ENCODE measurements around the gene PTPRG.
"Not testable (repeated sequence)": the region's sequence is repeated elsewhere in the genome, so short reads cannot be mapped to it uniquely, and the experiment has no call there.

Gene PTPRG

GRCh38 chr3:61806810-61807209 lies 245.4 kb downstream of the PTPRG start:
- Histone ChIP-seq H3K36me3 (ENCODE audit: control insufficient read depth, insufficient read depth, low read length) (no peaks in the 10 kb centered on the region), H3K27me3 (ENCODE audit: control insufficient read depth, insufficient read depth, low read length) (no peaks in the 10 kb centered on the region), H3K9me3 (ENCODE audit: control insufficient read depth, insufficient read depth, low read length) (no peaks in the 10 kb centered on the region), H3K4me1 (ENCODE audit: control insufficient read depth, insufficient read depth, low read length) (peaks cover 10% of the 10 kb centered on the region), H3K4me3 (ENCODE audit: low read depth, low read length) (no peak overlapping the region), H3K9ac (ENCODE audit: low read depth, low read length) (no peak overlapping the region)

- peaks cover 18% of the 10 kb centered on the region for H3K4me1 ChIP-seq (ENCODE audit: control insufficient read depth, insufficient read depth, low read length)
Observed at GRCh38 chr3:61807865-61808276, 246.5 kb downstream of the PTPRG start.

GRCh38 chr3:61808526-61808925 lies 247.2 kb downstream of the PTPRG start:
- no peaks in the 10 kb centered on the region for H3K36me3 ChIP-seq (ENCODE audit: control insufficient read depth, insufficient read depth, low read length)
- no peaks in the 10 kb centered on the region for H3K27me3 ChIP-seq (ENCODE audit: control insufficient read depth, insufficient read depth, low read length)
- H3K4me1 ChIP-seq (ENCODE audit: control insufficient read depth, insufficient read depth, low read length): peaks cover 18% of the 10 kb centered on the region
- H3K4me3 ChIP-seq (ENCODE audit: low read depth, low read length): no peak overlapping the region
- no peak overlapping the region for H3K9ac ChIP-seq (ENCODE audit: low read depth, low read length)
- H3K9me3 ChIP-seq (ENCODE audit: control insufficient read depth, insufficient read depth, low read length): no peaks in the 10 kb centered on the region

More at GRCh38 chr3:61807865-61808276, 246.5 kb downstream of the PTPRG start:
- H3K36me3 ChIP-seq (ENCODE audit: control insufficient read depth, insufficient read depth, low read length): no peaks in the 10 kb centered on the region
- no peak overlapping the region for H3K4me3 ChIP-seq (ENCODE audit: low read depth, low read length)
- H3K9ac ChIP-seq (ENCODE audit: low read depth, low read length): no peak overlapping the region
- H3K9me3 ChIP-seq (ENCODE audit: control insufficient read depth, insufficient read depth, low read length): no peaks in the 10 kb centered on the region
- no peaks in the 10 kb centered on the region for H3K27me3 ChIP-seq (ENCODE audit: control insufficient read depth, insufficient read depth, low read length)

- H3K36me3 ChIP-seq (ENCODE audit: control insufficient read depth, insufficient read depth, low read length): no peaks in the 10 kb centered on the region
- H3K9ac ChIP-seq (ENCODE audit: low read depth, low read length): no peak overlapping the region
- no peak overlapping the region for H3K4me3 ChIP-seq (ENCODE audit: low read depth, low read length)
- H3K4me1 ChIP-seq (ENCODE audit: control insufficient read depth, insufficient read depth, low read length): peaks cover 18% of the 10 kb centered on the region
- H3K27me3 ChIP-seq (ENCODE audit: control insufficient read depth, insufficient read depth, low read length): no peaks in the 10 kb centered on the region
- H3K9me3 ChIP-seq (ENCODE audit: control insufficient read depth, insufficient read depth, low read length): no peaks in the 10 kb centered on the region
Observed at GRCh38 chr3:61808999-61809398, 247.6 kb downstream of the PTPRG start.

GRCh38 chr3:61809879-61810278 lies 248.5 kb downstream of the PTPRG start:
- Histone ChIP-seq H3K9me3 (ENCODE audit: control insufficient read depth, insufficient read depth, low read length) (no peaks in the 10 kb centered on the region), H3K27me3 (ENCODE audit: control insufficient read depth, insufficient read depth, low read length) (no peaks in the 10 kb centered on the region), H3K9ac (ENCODE audit: low read depth, low read length) (no peak overlapping the region), H3K36me3 (ENCODE audit: control insufficient read depth, insufficient read depth, low read length) (no peaks in the 10 kb centered on the region), H3K4me1 (ENCODE audit: control insufficient read depth, insufficient read depth, low read length) (peaks cover 18% of the 10 kb centered on the region), H3K4me3 (ENCODE audit: low read depth, low read length) (no peak overlapping the region)

GRCh38 chr3:61810953-61811497 lies 249.7 kb downstream of the PTPRG start:
- Histone ChIP-seq H3K4me3 (ENCODE audit: low read depth, low read length) (no peak overlapping the region), H3K9ac (ENCODE audit: low read depth, low read length) (no peak overlapping the region), H3K36me3 (ENCODE audit: control insufficient read depth, insufficient read depth, low read length) (no peaks in the 10 kb centered on the region), H3K9me3 (ENCODE audit: control insufficient read depth, insufficient read depth, low read length) (no peaks in the 10 kb centered on the region), H3K4me1 (ENCODE audit: control insufficient read depth, insufficient read depth, low read length) (peaks cover 18% of the 10 kb centered on the region), H3K27me3 (ENCODE audit: control insufficient read depth, insufficient read depth, low read length) (no peaks in the 10 kb centered on the region)

GRCh38 chr3:61811652-61812051 lies 250.3 kb downstream of the PTPRG start:
- Histone ChIP-seq H3K9me3 (ENCODE audit: control insufficient read depth, insufficient read depth, low read length) (no peaks in the 10 kb centered on the region), H3K27me3 (ENCODE audit: control insufficient read depth, insufficient read depth, low read length) (no peaks in the 10 kb centered on the region), H3K4me1 (ENCODE audit: control insufficient read depth, insufficient read depth, low read length) (peaks cover 18% of the 10 kb centered on the region), H3K36me3 (ENCODE audit: control insufficient read depth, insufficient read depth, low read length) (no peaks in the 10 kb centered on the region), H3K4me3 (ENCODE audit: low read depth, low read length) (no peak overlapping the region), H3K9ac (ENCODE audit: low read depth, low read length) (no peak overlapping the region)

- Histone ChIP-seq H3K9ac (ENCODE audit: low read depth, low read length) (no peak overlapping the region), H3K4me1 (ENCODE audit: control insufficient read depth, insufficient read depth, low read length) (peaks cover 18% of the 10 kb centered on the region), H3K36me3 (ENCODE audit: control insufficient read depth, insufficient read depth, low read length) (no peaks in the 10 kb centered on the region), H3K9me3 (ENCODE audit: control insufficient read depth, insufficient read depth, low read length) (no peaks in the 10 kb centered on the region), H3K27me3 (ENCODE audit: control insufficient read depth, insufficient read depth, low read length) (no peaks in the 10 kb centered on the region), H3K4me3 (ENCODE audit: low read depth, low read length) (no peak overlapping the region)
Observed at GRCh38 chr3:61812085-61812484, 250.7 kb downstream of the PTPRG start.

- H3K4me1 ChIP-seq (ENCODE audit: control insufficient read depth, insufficient read depth, low read length): peaks cover 17% of the 10 kb centered on the region
Observed at GRCh38 chr3:61812517-61812916, 251.1 kb downstream of the PTPRG start.

GRCh38 chr3:61813636-61814035 lies 252.3 kb downstream of the PTPRG start:
- Histone ChIP-seq H3K27me3 (ENCODE audit: control insufficient read depth, insufficient read depth, low read length) (no peaks in the 10 kb centered on the region), H3K36me3 (ENCODE audit: control insufficient read depth, insufficient read depth, low read length) (no peaks in the 10 kb centered on the region), H3K4me1 (ENCODE audit: control insufficient read depth, insufficient read depth, low read length) (peaks cover 8% of the 10 kb centered on the region), H3K4me3 (ENCODE audit: low read depth, low read length) (no peak overlapping the region), H3K9ac (ENCODE audit: low read depth, low read length) (no peak overlapping the region), H3K9me3 (ENCODE audit: control insufficient read depth, insufficient read depth, low read length) (no peaks in the 10 kb centered on the region)

More at GRCh38 chr3:61812517-61812916, 251.1 kb downstream of the PTPRG start:
- Histone ChIP-seq H3K4me3 (ENCODE audit: low read depth, low read length) (no peak overlapping the region), H3K27me3 (ENCODE audit: control insufficient read depth, insufficient read depth, low read length) (no peaks in the 10 kb centered on the region), H3K36me3 (ENCODE audit: control insufficient read depth, insufficient read depth, low read length) (no peaks in the 10 kb centered on the region), H3K9ac (ENCODE audit: low read depth, low read length) (no peak overlapping the region), H3K9me3 (ENCODE audit: control insufficient read depth, insufficient read depth, low read length) (no peaks in the 10 kb centered on the region)

GRCh38 chr3:61814674-61815073 lies 253.3 kb downstream of the PTPRG start:
- H3K4me3 ChIP-seq (ENCODE audit: low read depth, low read length): no peak overlapping the region
- no peaks in the 10 kb centered on the region for H3K36me3 ChIP-seq (ENCODE audit: control insufficient read depth, insufficient read depth, low read length)

GRCh38 chr3:61816304-61816703 lies 254.9 kb downstream of the PTPRG start:
- H3K4me1 ChIP-seq (ENCODE audit: control insufficient read depth, insufficient read depth, low read length); H3K9ac ChIP-seq (ENCODE audit: low read depth, low read length); H3K27me3 ChIP-seq (ENCODE audit: control insufficient read depth, insufficient read depth, low read length); H3K36me3 ChIP-seq (ENCODE audit: control insufficient read depth, insufficient read depth, low read length); H3K9me3 ChIP-seq (ENCODE audit: control insufficient read depth, insufficient read depth, low read length); H3K4me3 ChIP-seq (ENCODE audit: low read depth, low read length): not testable (repeated sequence)

More at GRCh38 chr3:61814674-61815073, 253.3 kb downstream of the PTPRG start:
- no peaks in the 10 kb centered on the region for H3K9me3 ChIP-seq (ENCODE audit: control insufficient read depth, insufficient read depth, low read length)
- no peaks in the 10 kb centered on the region for H3K27me3 ChIP-seq (ENCODE audit: control insufficient read depth, insufficient read depth, low read length)
- no peak overlapping the region for H3K9ac ChIP-seq (ENCODE audit: low read depth, low read length)
- peaks cover 8% of the 10 kb centered on the region for H3K4me1 ChIP-seq (ENCODE audit: control insufficient read depth, insufficient read depth, low read length)
